Measurements from ENCODE around the gene EP400.

GRCh38 chr12:131938082-131938481 is 11.7 kb upstream of the EP400 start:
- TF ChIP-seq, protein P1, sequence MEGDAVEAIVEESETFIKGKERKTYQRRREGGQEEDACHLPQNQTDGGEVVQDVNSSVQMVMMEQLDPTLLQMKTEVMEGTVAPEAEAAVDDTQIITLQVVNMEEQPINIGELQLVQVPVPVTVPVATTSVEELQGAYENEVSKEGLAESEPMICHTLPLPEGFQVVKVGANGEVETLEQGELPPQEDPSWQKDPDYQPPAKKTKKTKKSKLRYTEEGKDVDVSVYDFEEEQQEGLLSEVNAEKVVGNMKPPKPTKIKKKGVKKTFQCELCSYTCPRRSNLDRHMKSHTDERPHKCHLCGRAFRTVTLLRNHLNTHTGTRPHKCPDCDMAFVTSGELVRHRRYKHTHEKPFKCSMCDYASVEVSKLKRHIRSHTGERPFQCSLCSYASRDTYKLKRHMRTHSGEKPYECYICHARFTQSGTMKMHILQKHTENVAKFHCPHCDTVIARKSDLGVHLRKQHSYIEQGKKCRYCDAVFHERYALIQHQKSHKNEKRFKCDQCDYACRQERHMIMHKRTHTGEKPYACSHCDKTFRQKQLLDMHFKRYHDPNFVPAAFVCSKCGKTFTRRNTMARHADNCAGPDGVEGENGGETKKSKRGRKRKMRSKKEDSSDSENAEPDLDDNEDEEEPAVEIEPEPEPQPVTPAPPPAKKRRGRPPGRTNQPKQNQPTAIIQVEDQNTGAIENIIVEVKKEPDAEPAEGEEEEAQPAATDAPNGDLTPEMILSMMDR (IDR thresholded peaks at IDR 0.05; ENCODE audit: low read depth, low read length, poor library complexity, severe bottlenecking), result no peak
- no peak for TF ChIP-seq EZH2phosphoT487 (IDR thresholded peaks at IDR 0.05; ENCODE audit: borderline replicate concordance, low read length)
